HG03520 (cell line): Measurements from ENCODE around the gene GSC.

ENCODE experiments used
- ATAC-seq: cut with Tn5 transposase; IDR thresholded peaks from one replicate; pipeline ENCODE4 v1.9.1; 2021; ENCODE audit warnings: mild to moderate bottlenecking, moderate library complexity; ENCODE audit not compliant: unreplicated experiment

The GSC gene

GRCh38 chr14:94772548-94772947 is 2.6 kb upstream of the GSC start:
- no peak for ATAC-seq

DNA sequence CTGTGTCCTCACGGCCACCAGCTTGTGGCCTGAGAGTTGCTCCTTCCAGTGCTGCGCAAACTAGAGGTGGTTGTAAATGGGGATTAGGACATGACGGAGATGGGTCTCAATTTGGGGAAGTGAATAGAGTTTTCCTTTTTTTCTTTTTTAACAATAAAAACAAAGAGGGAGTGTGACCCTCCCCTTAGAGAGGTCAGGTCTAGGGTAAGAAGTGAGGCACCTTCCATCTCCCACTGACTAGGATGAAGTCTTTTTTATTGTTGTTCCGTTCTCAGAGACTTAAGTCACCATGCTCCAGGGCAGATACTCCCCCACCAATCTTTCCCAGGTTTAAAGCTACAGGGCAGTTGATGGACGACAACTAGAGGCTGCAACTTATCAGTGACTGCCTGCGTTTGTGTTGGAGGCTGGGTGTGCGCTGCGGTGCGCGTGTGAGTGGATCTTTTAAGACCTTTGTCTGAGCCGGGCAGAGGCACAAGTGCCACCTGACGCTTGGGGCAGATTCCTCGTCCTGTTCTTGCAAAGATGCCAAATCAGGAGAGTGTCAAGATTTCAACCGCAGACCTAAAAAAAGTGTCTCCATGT is 2.1 kb upstream of the GSC start:
- no peak for ATAC-seq

DNA sequence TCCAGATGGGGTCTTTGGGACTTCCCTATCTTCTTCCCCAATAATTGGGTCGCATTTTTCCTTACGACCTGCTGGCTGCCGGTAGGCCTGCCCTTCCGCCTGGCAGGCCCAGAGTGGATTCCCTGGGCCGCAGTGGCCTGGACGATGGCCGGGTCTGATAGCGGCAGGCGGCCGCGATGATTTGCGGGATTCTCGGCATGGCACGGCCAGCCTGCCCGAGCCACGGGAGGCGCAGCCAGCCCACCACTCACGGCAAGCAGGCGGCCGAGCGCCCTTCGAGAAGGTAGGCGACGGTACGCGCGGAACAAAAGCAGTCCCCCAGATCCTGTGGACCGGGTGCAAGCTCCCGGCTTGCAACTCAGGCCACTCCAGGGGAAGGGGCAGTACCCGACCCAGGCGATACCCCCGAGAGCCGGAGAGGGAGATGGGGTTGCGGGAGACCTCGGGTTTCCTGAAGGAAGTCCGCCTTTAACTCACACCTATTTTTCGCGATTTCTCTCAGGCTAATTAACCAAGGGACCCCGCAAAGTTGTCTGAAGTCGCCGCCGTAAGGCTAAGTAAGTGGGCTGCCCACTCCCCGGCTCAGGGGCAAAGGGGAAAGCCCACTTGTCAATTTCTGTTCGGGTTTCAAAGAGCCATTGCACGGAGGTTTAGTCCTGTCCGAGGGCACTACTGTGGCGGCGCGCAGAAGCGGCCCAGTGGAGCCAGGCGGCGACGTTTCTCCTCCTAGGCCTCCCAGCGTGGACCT is 1.4 kb upstream of the GSC start:
- no peak for ATAC-seq

DNA sequence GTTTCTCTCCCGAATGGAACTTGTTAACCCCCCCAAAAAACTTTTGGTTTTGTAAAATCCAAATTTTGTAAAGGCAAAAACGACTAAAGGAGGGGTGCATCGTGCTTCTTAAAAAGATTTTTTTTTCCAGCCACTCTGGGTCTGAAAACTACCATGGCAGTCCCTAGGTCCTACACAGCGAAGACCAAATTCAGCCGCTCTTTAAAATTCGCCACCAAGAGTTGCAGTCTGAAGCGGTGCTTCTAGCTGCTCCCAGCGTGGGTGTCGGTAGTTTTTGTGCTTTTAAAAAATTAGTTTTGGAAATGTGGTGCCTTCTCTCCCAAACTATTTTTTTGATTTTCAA is 873 bp upstream of the GSC start:
- no peak for ATAC-seq

DNA sequence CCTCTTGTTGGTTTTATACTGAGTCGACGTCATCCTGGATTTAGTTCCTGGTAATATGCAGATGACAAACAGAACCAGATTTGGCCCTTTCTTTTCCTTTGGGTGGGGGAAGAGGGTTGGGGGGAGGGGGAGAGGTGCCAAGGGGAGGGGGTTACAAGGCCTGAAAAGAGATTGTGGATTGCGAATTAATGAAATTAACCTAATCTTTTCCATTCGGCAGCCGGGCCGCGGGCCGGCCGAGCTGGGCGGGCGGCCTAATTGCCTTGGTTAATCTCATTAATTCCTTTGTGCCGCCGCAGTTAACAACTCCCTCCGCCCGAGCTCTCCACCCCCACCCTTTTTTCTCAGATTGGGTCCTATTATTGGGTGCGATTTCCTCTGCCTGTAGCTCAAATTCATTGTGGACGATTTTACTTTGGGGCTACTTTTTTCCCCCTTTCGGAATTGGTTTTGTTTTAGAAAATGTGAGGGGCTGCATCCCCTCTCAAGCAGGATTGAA is 387 bp upstream of the GSC start:
- ATAC-seq, result no peak

- ATAC-seq, result no peak
These were observed 1.2 kb downstream of the GSC start for GRCh38 chr14:94768521-94769390.

DNA sequence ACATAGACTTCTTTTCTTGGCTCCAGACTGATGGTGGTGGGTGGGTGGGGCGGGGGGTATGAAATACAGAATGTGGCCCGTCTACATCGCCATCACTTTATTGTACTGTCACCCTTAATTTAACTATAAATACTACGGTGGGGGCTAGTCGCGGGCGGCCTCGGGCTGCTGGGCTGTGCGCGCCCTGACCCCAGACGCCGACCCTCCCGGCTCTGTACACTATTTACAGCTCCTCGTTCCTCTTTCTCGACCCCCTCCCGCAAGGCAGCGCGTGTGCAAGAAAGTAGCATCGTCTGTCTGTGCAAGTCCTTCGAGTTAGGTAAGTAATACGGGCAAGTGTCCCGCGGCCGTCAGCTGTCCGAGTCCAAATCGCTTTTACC is 1.8 kb downstream of the GSC start:
- no peak for ATAC-seq

DNA sequence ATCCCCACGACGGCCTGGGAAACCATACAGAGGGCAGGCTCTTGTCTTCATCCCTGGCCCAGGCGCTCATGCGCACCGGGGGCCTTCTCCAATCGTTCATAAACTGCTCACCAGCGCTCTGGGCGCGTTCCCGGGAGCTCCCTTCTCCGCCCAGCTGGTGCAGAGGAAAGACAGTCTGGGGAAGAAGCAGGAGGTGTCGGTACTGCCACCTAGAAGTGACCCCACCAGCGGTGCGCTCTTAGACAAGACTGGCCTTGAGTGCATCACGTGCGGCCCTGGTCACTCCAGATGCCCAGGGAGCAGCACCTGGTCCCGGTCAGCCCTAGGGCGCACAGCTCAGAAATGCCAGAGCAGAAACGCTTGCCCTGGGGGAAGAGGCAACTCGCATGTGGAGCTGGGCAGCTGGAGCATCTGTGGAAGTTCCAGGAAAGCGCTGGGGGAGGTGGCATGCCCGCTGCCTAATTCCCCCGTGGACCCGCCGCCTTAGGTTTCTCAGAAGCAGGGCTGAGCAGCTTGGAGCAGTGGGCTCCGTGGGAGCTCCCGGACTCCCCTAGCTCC is 2.5 kb downstream of the GSC start:
- no peak for ATAC-seq

GRCh38 chr14:94764573-94764972 is 5.3 kb downstream of the GSC start:
- ATAC-seq, result no peak

GRCh38 chr14:94762431-94762830 is 7.5 kb downstream of the GSC start:
- ATAC-seq, result no peak

- no peak for ATAC-seq
These were observed 7.9 kb downstream of the GSC start for GRCh38 chr14:94761997-94762377.

GRCh38 chr14:94761348-94761996 is 8.4 kb downstream of the GSC start:
- ATAC-seq, result no peak

DNA sequence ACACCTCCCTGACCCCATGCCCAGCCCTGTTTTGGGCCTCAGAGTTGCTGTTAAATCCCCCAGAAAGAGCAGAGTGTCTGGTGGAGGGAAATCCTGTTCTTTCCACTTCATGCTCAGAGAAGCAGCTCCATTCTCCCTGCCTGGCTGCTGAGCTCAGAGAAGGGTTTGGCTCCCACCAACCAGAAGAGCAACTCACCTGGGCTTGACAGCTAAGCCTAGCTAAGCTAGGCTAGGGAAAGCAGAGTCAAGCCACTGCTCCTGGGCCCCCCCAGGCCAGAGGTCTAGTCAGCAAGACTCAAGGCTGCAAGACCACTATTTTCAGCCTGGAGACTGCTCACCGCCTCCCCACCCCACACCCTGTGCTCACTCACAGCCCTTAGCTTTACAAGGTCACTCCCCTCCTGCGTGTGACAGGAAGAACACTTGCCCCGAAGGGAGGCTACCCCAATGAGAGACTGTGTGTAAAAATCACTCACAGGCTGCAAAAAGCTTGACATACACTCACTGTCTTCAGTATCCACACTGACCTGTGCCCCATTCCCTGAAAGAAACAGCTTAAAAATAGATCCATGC is 13.5 kb downstream of the GSC start:
- ATAC-seq, result no peak

DNA sequence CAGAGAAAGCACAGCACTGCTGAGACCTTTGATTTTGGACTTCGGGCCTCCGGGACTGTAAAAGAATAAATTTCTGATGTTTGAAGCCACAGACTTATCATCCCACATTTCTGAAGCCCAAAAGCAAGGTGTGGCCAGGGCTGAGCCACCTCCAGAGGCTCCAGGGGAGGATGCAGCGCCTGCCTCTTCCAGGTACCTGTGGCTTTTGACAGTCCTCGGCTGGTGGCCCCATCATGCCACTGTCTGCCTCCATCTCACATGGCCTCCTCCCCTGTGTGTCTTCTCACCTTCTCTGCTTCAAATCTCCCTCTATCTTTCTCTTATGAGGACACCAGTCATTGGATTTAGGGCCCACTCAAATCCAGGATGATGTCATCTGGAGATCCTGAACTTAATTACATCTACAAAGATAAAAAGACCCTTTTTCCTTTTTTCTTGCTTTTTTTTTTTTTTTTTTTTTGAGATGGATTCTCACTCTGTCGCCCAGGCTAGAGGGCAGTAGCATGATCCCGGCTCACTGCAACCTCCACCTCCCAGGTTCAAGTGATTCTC is 15.4 kb downstream of the GSC start:
- ATAC-seq, result no peak

DNA sequence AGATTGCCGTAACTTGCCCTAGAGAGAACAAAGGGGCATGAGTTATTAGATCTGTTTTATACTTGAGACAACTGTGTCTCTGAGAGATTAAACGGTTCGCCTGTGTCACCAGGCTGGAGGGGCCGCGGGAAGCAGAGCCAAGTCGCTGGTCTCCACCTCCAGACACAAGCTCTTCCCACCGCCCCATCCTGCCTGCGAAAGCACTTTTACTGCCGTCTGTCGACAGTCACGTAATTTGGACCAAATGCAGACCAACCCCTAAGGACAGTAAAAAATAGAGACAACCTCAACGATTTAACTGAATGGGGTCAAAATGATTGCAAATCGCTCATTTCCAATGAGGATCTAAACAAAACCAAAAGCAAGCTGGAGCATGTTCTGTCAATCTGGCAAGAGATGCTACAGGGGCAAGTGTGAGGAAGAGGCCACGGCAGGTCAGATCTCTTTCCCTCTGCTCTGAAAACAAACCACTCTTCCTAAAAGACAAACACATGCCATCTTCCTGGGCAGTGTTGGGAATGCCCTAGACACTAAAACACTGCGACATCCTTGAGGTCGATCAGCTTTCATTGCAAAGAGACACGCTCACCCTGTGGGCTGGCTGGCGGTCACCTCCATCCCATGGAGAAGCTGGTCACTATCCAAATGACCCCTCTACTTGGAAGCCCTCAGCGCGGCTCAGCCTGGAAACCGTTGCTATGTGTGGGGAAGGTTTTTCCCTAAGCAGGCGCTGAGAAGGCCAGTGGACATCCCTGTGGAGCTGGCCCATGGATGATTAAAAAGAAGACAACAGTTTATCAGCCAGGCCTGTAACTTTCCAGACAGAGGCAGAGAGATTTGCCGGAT is 17.1 kb downstream of the GSC start:
- no peak for ATAC-seq

DNA sequence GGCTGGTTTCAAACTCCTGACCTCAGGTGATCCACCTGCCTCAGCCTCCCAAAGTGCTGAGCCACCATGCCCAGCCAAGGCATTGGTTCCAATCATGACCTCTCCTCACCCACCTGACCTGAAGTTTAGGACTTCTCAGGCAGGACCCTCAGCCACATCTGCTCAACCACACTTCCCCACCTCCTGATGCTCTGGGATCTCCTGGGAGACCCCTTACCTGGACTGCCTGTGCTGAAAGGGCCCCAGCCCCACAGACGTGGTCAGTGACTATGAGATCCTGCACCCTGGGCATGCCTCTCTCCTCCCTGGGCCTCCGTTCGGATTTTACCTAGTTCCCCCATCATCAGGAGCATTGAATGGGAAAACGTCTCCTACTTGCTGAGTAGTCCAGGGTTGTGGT is 18.0 kb downstream of the GSC start:
- no peak for ATAC-seq

DNA sequence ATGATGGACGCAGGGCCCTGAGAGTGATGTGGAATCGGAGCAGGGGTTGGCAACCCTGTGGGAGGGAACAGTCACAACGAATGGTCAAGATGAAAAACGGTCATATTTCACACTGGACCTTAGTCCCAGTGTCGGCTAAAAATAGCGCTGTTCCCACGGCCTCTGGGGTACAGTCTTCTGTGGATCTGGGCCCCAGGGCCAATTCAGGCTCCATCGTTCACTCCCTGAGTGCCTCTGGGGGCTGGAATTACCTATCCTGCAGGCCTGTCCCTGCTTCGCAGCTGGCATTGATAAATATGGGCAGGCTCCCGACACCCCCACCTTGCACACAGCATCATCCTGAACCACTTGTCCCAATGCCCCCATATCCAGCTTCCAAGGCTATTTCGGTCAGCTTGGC is 18.6 kb downstream of the GSC start:
- ATAC-seq, result no peak

DNA sequence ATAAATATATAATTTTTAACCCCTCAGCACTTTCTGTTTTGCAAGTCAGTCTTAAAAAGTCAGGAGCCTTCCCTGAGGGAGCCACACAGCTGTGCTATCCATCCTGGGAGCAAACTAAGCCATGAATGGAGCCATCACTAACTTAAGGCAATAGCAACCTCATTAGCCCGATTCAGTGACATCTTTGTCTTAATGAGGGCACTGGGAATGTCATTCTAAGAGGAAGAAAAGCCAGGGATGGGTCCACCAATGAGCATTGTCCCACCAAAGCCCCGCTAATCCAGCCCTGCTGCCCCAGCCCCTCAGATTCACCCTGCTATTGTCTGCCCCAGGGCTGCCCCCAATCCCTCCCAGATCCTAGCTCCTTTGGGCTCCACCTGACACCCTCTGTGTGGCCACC is 19.5 kb downstream of the GSC start:
- no peak for ATAC-seq

DNA sequence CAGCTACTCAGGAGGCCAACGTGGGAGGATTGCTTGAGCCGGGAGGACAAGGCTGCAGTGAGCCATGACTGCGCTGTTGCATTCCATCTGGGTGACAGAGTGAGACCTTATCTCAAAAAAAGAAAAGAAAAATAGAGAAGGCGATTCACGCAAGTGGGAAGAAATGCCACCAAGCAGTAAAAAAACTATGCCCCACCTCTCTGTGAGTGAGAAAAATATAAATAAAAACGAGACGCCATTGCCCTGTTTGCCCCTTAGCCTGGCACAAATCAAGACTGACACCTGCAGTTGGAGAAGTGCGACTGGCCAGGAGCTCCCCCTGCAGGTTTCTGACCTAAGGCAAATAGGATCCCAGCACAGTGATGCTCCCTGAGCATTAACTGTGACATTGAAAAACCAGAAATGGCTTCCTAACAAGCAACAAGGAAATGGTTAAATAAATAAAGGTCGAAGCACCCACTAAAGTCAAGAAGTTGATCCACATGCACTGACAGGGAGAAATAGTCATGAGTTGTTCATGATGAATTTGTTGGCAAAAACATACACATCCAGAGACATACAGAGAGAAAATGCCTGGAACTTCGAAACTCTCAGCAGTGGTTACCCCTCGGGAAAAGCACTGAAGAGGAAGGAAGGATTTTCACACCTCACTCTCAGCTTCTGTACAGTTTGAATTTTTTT is 21.1 kb downstream of the GSC start:
- ATAC-seq, result no peak
